ENCODE data around the gene CALML5. TPM values are rescaled to one million over a fixed set of nuclear protein-coding genes. Genes with fewer than 3 reads are reported as not detected.

CALML5 gene
- total RNA-seq, 4 donors from 2014 or later = not detected

GRCh38 chr10:5509691-5510090 is 10.3 kb upstream of the CALML5 start:
- TF ChIP-seq CTCF (IDR thresholded peaks at IDR 0.05; ENCODE audit: low read depth) = no peak

GRCh38 chr10:5509236-5509635 is 9.9 kb upstream of the CALML5 start:
- TF ChIP-seq CTCF (IDR thresholded peaks at IDR 0.05; ENCODE audit: low read depth) = no peak

- no peak for TF ChIP-seq CTCF (IDR thresholded peaks at IDR 0.05; ENCODE audit: low read depth)
Measured at GRCh38 chr10:5508786-5509185, 9.4 kb upstream of the CALML5 start.

- no peak for TF ChIP-seq CTCF (IDR thresholded peaks at IDR 0.05; ENCODE audit: low read depth)
Measured at GRCh38 chr10:5508161-5508604, 8.8 kb upstream of the CALML5 start.

GRCh38 chr10:5507649-5508131 is 8.3 kb upstream of the CALML5 start:
- no peak for TF ChIP-seq CTCF (IDR thresholded peaks at IDR 0.05; ENCODE audit: low read depth)

GRCh38 chr10:5506751-5507648 is 7.6 kb upstream of the CALML5 start:
- TF ChIP-seq CTCF (IDR thresholded peaks at IDR 0.05; ENCODE audit: low read depth) = no peak

GRCh38 chr10:5506246-5506645 is 6.9 kb upstream of the CALML5 start:
- no peak for TF ChIP-seq CTCF (IDR thresholded peaks at IDR 0.05; ENCODE audit: low read depth)
